Astrocyte (in vitro differentiated cells and primary cell): Measurements from ENCODE around the gene ANKRD28. TPM values are rescaled to one million over a fixed set of nuclear protein-coding genes. Genes with fewer than 3 reads are reported as not detected.
"Not testable (repeated sequence)": the region's sequence is repeated elsewhere in the genome, so short reads cannot be mapped to it uniquely, and the experiment has no call there.

ENCODE experiments used
- DNase-seq: peaks from one replicate; pipeline ENCODE4 v3.0.0-alpha.2; 2010; ENCODE audit warnings: low read depth
- FAIRE-seq: peaks from 2 replicates; lab custom pipeline; 2011; peaks lifted over from hg19 to GRCh38; lab: Jason Lieb, UNC
- H2AFZ ChIP-seq: 2 replicates; pipeline ENCODE4 v1.6.0; 2012; ENCODE audit warnings: low read depth, low read length, inconsistent platforms
- H3K27ac ChIP-seq: 2 replicates; pipeline ENCODE4 v1.5.1; 2011; ENCODE audit warnings: low read depth, low read length, inconsistent platforms
- H3K27me3 ChIP-seq: 2 replicates; pipeline ENCODE4 v1.6.0; 2011; ENCODE audit warnings: low read length, inconsistent platforms; ENCODE audit not compliant: insufficient read depth
- H3K36me3 ChIP-seq: 2 replicates; pipeline ENCODE4 v1.5.1; 2011; ENCODE audit warnings: low read length, inconsistent platforms; ENCODE audit not compliant: insufficient read depth
- H3K4me1 ChIP-seq: 2 replicates; pipeline ENCODE4 v1.5.1; 2011; ENCODE audit warnings: low read length, inconsistent platforms; ENCODE audit not compliant: insufficient read depth
- H3K4me2 ChIP-seq: 2 replicates; pipeline ENCODE4 v1.6.0; 2012; ENCODE audit warnings: low read length, inconsistent platforms
- H3K4me3 ChIP-seq: 2 replicates; pipeline ENCODE4 v1.5.1; 2011; ENCODE audit warnings: low read depth, mild to moderate bottlenecking, low read length, inconsistent platforms; ENCODE audit not compliant: insufficient read depth
- H3K79me2 ChIP-seq: 2 replicates; pipeline ENCODE4 v1.6.0; 2012; ENCODE audit warnings: mild to moderate bottlenecking, low read length, inconsistent platforms; ENCODE audit not compliant: insufficient read depth
- H3K9ac ChIP-seq: 2 replicates; pipeline ENCODE4 v1.6.0; 2012; ENCODE audit warnings: mild to moderate bottlenecking, low read length, inconsistent platforms
- H3K9me3 ChIP-seq: 2 replicates; pipeline ENCODE4 v1.5.1; 2012; ENCODE audit warnings: low read depth, mild to moderate bottlenecking, low read length, inconsistent platforms; ENCODE audit not compliant: insufficient read depth
- H4K20me1 ChIP-seq: 2 replicates; pipeline ENCODE4 v1.6.0; 2012; ENCODE audit warnings: low read length, inconsistent platforms; ENCODE audit not compliant: insufficient read depth
- H3K27ac Mint-ChIP-seq: one replicate; pipeline ENCODE4 v1.8.0; 2021; ENCODE audit warnings: mild to moderate bottlenecking, mixed read lengths; ENCODE audit not compliant: unreplicated experiment
- H3K27me3 Mint-ChIP-seq: one replicate; pipeline ENCODE4 v1.8.0; 2021; ENCODE audit warnings: low read depth, mixed read lengths; ENCODE audit not compliant: unreplicated experiment
- H3K36me3 Mint-ChIP-seq: one replicate; pipeline ENCODE4 v1.8.0; 2021; ENCODE audit warnings: low read depth, mixed read lengths; ENCODE audit not compliant: unreplicated experiment
- H3K4me1 Mint-ChIP-seq: one replicate; pipeline ENCODE4 v1.8.0; 2021; ENCODE audit warnings: low read depth, mixed read lengths; ENCODE audit not compliant: unreplicated experiment
- H3K4me3 Mint-ChIP-seq: one replicate; pipeline ENCODE4 v1.8.0; 2021; ENCODE audit warnings: mild to moderate bottlenecking, moderate library complexity, mixed read lengths; ENCODE audit not compliant: unreplicated experiment
- H3K9me3 Mint-ChIP-seq: one replicate; pipeline ENCODE4 v1.8.0; 2021; ENCODE audit warnings: mild to moderate bottlenecking, mixed read lengths; ENCODE audit not compliant: unreplicated experiment
- CTCF ChIP-seq: IDR thresholded peaks from 2 replicates; pipeline ENCODE4 v1.5.1; 2011; ENCODE audit warnings: low read depth, mild to moderate bottlenecking, inconsistent platforms, low read length, moderate library complexity; ENCODE audit not compliant: insufficient read depth
- EZH2 ChIP-seq: IDR thresholded peaks from 2 replicates; pipeline ENCODE4 v1.6.1; 2012; ENCODE audit warnings: mild to moderate bottlenecking, low read length, inconsistent platforms; ENCODE audit not compliant: insufficient read depth
- microRNA-seq: library from miRNA; unstranded; fragments of <30 nt; microRNA quantifications from one replicate; pipeline ENCODE4 v1.2.0, GENCODE V29; 2020
- total RNA-seq: library from RNA; stranded (reverse); gene quantifications from 2 replicates; pipeline ENCODE4 v1.2.1, GENCODE V29; 2021

Gene ANKRD28
- total RNA-seq, 1 donor from 2014 or later: 61.3 TPM

GRCh38 chr3:15623535-15624440, 174.0 kb downstream of the ANKRD28 start:
- TF ChIP-seq EZH2: no peak
- no peak for TF ChIP-seq CTCF
- Histone ChIP-seq H3K9ac (no peak overlapping the region), H2AFZ (no peak overlapping the region), H3K27me3 (no peaks in the 10 kb centered on the region), H3K4me2 (no peak overlapping the region), H3K27ac (no peak overlapping the region), H3K4me1 (no peaks in the 10 kb centered on the region), H3K36me3 (no peaks in the 10 kb centered on the region), H3K9me3 (peaks cover 2% of the 10 kb centered on the region), H3K79me2 (no peaks in the 10 kb centered on the region), H3K4me3 (no peak overlapping the region), H4K20me1 (no peaks in the 10 kb centered on the region)
- Mint-ChIP-seq H3K27me3 (no peaks in the 10 kb centered on the region), H3K4me3 (no peak overlapping the region), H3K27ac (no peak overlapping the region), H3K4me1 (no peaks in the 10 kb centered on the region), H3K9me3 (peaks cover 32% of the 10 kb centered on the region), H3K36me3 (peaks cover 9% of the 10 kb centered on the region)
- FAIRE-seq (no peak), DNase-seq (no peak)

DNA sequence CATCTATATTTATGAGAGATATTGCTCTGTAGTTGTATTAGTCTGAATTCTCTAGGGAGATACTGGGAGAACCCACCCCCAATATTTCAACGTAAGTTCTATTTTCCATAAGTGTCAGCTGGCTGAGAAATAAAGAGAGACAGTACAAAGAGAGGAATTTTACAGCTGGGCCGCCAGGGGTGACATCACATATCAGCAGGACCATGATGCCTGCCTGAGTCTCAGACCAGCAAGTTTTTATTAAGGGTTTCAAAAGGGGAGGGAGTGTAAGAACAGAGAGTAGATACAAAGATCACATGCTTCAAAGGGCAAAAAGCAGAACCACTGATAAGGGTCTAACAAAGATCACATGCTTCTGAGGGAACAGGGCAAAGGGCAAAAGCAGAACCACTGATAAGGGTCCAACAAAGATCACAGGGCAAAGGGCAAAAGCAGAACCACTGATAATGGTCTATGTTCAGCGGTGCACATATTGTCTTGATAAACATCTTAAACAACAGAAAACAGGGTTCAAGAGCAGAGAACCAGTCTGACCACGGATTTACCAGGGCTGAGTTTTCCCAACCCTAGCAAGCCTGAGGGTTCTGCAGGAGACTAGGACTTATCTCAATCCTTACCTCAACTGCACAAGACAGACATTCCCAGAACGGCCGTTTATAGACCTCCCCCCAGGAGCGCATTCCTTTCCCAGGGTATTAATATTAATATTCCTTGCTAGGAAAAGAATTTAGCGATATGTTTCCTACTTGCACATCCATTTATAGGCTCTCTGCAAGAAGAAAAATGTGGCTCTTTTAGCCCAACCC, 177.9 kb downstream of the ANKRD28 start:
- not testable (repeated sequence) for H2AFZ ChIP-seq

More for the DNA sequence above, 177.9 kb downstream of the ANKRD28 start:
- not testable (repeated sequence) for H3K36me3 ChIP-seq, H3K9ac ChIP-seq, H3K4me3 Mint-ChIP-seq, H3K4me3 ChIP-seq, FAIRE-seq, H3K27me3 Mint-ChIP-seq, H3K79me2 ChIP-seq, H4K20me1 ChIP-seq, H3K27me3 ChIP-seq, H3K4me1 Mint-ChIP-seq, H3K36me3 Mint-ChIP-seq, H3K4me2 ChIP-seq, H3K4me1 ChIP-seq, H3K27ac ChIP-seq, H3K9me3 ChIP-seq, DNase-seq, H3K27ac Mint-ChIP-seq
- peaks cover 33% of the 10 kb centered on the region for H3K9me3 Mint-ChIP-seq

Small RNA genes within 50 kb of the gene (microRNA-seq; reads per million reads assigned to microRNA genes)
- gene MIR3134: not detected

Other genes starting within 250 kb of the ANKRD28 start
- 17.3 and 17.8 TPM in 2 replicates for gene HACL1, start 196.4 kb downstream of the ANKRD28 start, total RNA-seq
- 16.2 and 19.0 TPM in 2 replicates for gene BTD, start 196.2 kb downstream of the ANKRD28 start, total RNA-seq